Lower leg skin (tissue), 3 donors: ENCODE results near the gene UBE2V1.

Experiments used
- CTCF ChIP-seq, 3 donors: fragments of 450-650 bp; IDR thresholded peaks; one replicate each; pipeline ENCODE4 v1.5.1; 2016; ENCODE audit warnings: antibody characterized with exemption in 3 of 3, mild to moderate bottlenecking in 3 of 3, moderate library complexity in 2 of 3
- POLR2A ChIP-seq, 2 donors: fragments of 450-650 bp; IDR thresholded peaks; one replicate each; pipeline ENCODE4 v1.6.1; 2016 to 2017; ENCODE audit warnings: antibody characterized with exemption in 2 of 2, mild to moderate bottlenecking in 1 of 2, moderate library complexity in 1 of 2

- TF ChIP-seq CTCF (IDR thresholded peaks at IDR 0.05) (no peak), POLR2A (IDR thresholded peaks at IDR 0.05) (no peak)
Observed at GRCh38 chr20:50062006-50062838, 50.7 kb downstream of the UBE2V1 start.
